ENCODE results near the gene SLC5A10. TPM values are rescaled to one million over a fixed set of nuclear protein-coding genes. Genes with fewer than 3 reads are reported as not detected.
"Not testable (repeated sequence)": the region's sequence is repeated elsewhere in the genome, so short reads cannot be mapped to it uniquely, and the experiment has no call there.

Gene SLC5A10
- total RNA-seq, 2 experiments from 2014 or later = not detected

GRCh38 chr17:18955009-18955408, 3.0 kb downstream of the SLC5A10 start:
- intact Hi-C loops (cut with DNase I, micrococcal nuclease) = loop anchor here in 1 of 2 experiments (5.0 to 10.0 kb wide), 2 partner anchors 47 to 140 kb away; partner anchors contain the start of gene FAM83G
- no peaks in the 10 kb centered on the region for H3K27me3 Mint-ChIP-seq
- no peaks in the 10 kb centered on the region for H3K36me3 ChIP-seq (ENCODE audit: insufficient read depth, low read length)
- H3K36me3 Mint-ChIP-seq (ENCODE audit: low read depth) = no peaks in the 10 kb centered on the region
- no peaks in the 10 kb centered on the region for H3K27me3 ChIP-seq (ENCODE audit: control insufficient read depth in 1 of 2, insufficient read depth in 2 of 2, low read length in 2 of 2)
- H3K4me3 ChIP-seq (ENCODE audit: low read length) = peak overlapping the region; percentile 13
- peak overlapping the region in 1 of 2 donors; percentile 14 for H3K27ac ChIP-seq (ENCODE audit: low read depth in 1 of 2, low read length in 2 of 2)
- H3K4me1 Mint-ChIP-seq (ENCODE audit: low read depth) = peaks cover 39% of the 10 kb centered on the region
- ATAC-seq (ENCODE audit: poor library complexity) (no peak), DNase-seq (no peak)
- H3K9me3 ChIP-seq (ENCODE audit: control insufficient read depth in 1 of 2, insufficient read depth in 1 of 2, low read length in 2 of 2) = no peaks in the 10 kb centered on the region
- no peaks in the 10 kb centered on the region for H3K9me3 Mint-ChIP-seq
- H3K27ac Mint-ChIP-seq = peak overlapping the region; percentile 81
- CTCF ChIA-PET = interaction anchor here (0.7 to 0.8 kb wide), 2 partner anchors 14 to 54 kb away, joined by 3 to 5 read pairs; no protein-coding TSS in a partner anchor
- TF ChIP-seq CTCF (IDR thresholded peaks at IDR 0.05) = no peak
- H3K4me3 Mint-ChIP-seq = peak overlapping the region; percentile 62
- POLR2A ChIA-PET = interaction anchor here (0.7 to 2.1 kb wide), 10 partner anchors 13 to 137 kb away, joined by 3 to 17 read pairs (median 4); partner anchors contain the start of gene PRPSAP2
- H3K4me1 ChIP-seq (ENCODE audit: insufficient read depth, low read length) = peaks cover 50% of the 10 kb centered on the region

DNA sequence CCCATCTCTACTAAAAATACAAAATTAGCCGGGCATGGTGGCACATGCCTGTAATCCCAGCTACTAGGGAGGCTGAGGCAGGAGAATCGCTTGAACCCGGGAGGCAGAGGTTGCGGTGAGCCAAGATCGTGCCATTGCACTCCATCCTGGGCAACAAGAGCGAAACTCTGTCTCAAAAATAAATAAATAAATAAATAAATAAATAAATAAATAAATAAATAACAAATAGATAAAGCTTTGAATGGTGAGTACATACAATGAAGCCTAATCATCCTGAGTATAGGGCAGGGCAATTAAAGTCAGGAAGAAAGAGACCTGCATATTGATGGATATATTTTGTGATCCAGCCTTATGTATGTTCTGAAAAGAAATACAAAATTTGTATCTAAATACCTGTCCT, 4.1 kb downstream of the SLC5A10 start:
- Mint-ChIP-seq H3K27ac (peak overlapping the region; percentile 81), H3K4me1 (ENCODE audit: low read depth) (peaks cover 49% of the 10 kb centered on the region)
- H3K27ac ChIP-seq (ENCODE audit: low read depth in 1 of 2, low read length in 2 of 2); H3K36me3 ChIP-seq (ENCODE audit: insufficient read depth, low read length); DNase-seq; H3K4me3 ChIP-seq (ENCODE audit: low read length); CTCF ChIA-PET; H3K9me3 Mint-ChIP-seq; H3K27me3 ChIP-seq (ENCODE audit: control insufficient read depth in 1 of 2, insufficient read depth in 2 of 2, low read length in 2 of 2); H3K9me3 ChIP-seq (ENCODE audit: control insufficient read depth in 1 of 2, insufficient read depth in 1 of 2, low read length in 2 of 2); H3K4me3 Mint-ChIP-seq; H3K36me3 Mint-ChIP-seq (ENCODE audit: low read depth); H3K27me3 Mint-ChIP-seq: not testable (repeated sequence)
- ATAC-seq (ENCODE audit: poor library complexity) = peak; percentile 3
- POLR2A ChIA-PET = interaction anchor here (0.6 to 2.1 kb wide), 14 partner anchors 10 to 692 kb away, joined by 3 to 17 read pairs (median 4); partner anchors contain the start of genes ALDH3A2 and PRPSAP2
- peaks cover 59% of the 10 kb centered on the region for H3K4me1 ChIP-seq (ENCODE audit: insufficient read depth, low read length)
- intact Hi-C loops (cut with DNase I, micrococcal nuclease) = loop anchor here in 1 of 2 experiments (5.0 to 10.0 kb wide), 2 partner anchors 46 to 141 kb away; partner anchors contain the start of gene FAM83G

DNA sequence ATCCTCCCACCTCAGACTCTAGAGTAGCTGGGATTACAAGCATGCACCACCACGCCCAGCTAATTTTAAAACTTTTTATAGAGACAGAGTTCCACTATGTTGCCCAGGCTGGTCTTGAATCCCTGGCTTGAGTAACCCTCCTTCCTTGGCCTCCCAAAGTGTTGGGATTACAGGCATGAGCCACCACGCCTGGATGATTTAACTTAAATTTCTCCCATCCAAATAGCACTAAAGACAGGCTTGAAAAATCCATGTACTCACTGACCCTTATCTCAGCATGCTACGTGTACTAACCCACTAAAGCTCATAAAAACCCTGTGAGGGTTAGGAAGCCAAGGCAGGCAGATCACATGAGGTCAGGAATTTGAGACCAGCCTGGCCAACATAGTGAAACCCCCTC, 4.6 kb downstream of the SLC5A10 start:
- ChIA-PET CTCF (no interaction called here), POLR2A (interaction anchor here (1.1 kb wide), 1 partner anchor 11 kb away, joined by 5 read pairs; no protein-coding TSS in a partner anchor)
- Histone ChIP-seq H3K27ac (ENCODE audit: low read depth in 1 of 2, low read length in 2 of 2) (no peak overlapping the region), H3K4me1 (ENCODE audit: insufficient read depth, low read length) (peaks cover 63% of the 10 kb centered on the region), H3K4me3 (ENCODE audit: low read length) (no peak overlapping the region), H3K27me3 (ENCODE audit: control insufficient read depth in 1 of 2, insufficient read depth in 2 of 2, low read length in 2 of 2) (no peaks in the 10 kb centered on the region), H3K36me3 (ENCODE audit: insufficient read depth, low read length) (no peaks in the 10 kb centered on the region), H3K9me3 (ENCODE audit: control insufficient read depth in 1 of 2, insufficient read depth in 1 of 2, low read length in 2 of 2) (no peaks in the 10 kb centered on the region)
- intact Hi-C loops (cut with DNase I, micrococcal nuclease) = loop anchor here in 1 of 2 experiments (5.0 to 10.0 kb wide), 2 partner anchors 46 to 142 kb away; partner anchors contain the start of gene FAM83G
- H3K27ac Mint-ChIP-seq = peak overlapping the region; percentile 65
- no peak overlapping the region for H3K4me3 Mint-ChIP-seq
- H3K27me3 Mint-ChIP-seq = no peaks in the 10 kb centered on the region
- H3K9me3 Mint-ChIP-seq = no peaks in the 10 kb centered on the region
- no peak for ATAC-seq (ENCODE audit: poor library complexity)
- peaks cover 50% of the 10 kb centered on the region for H3K4me1 Mint-ChIP-seq (ENCODE audit: low read depth)
- TF ChIP-seq CTCF (IDR thresholded peaks at IDR 0.05) = no peak
- no peak for DNase-seq
- no peaks in the 10 kb centered on the region for H3K36me3 Mint-ChIP-seq (ENCODE audit: low read depth)
